SW480 (cell line): Measurements from ENCODE around the gene TIMM44.
"Not testable (repeated sequence)": the region's sequence is repeated elsewhere in the genome, so short reads cannot be mapped to it uniquely, and the experiment has no call there.

Experiments used
- DNase-seq: peaks from one replicate; pipeline ENCODE4 v3.0.0-alpha.2; 2016; ENCODE audit warnings: low spot score

The TIMM44 gene

GRCh38 chr19:7900401-7900870 is 43.0 kb downstream of the TIMM44 start:
- no peak for DNase-seq

GRCh38 chr19:7899751-7900378 is 43.6 kb downstream of the TIMM44 start:
- DNase-seq: no peak

- no peak for DNase-seq
Observed at GRCh38 chr19:7898967-7899366, 44.5 kb downstream of the TIMM44 start.

- no peak for DNase-seq
Observed at GRCh38 chr19:7897292-7897691, 46.2 kb downstream of the TIMM44 start.

- no peak for DNase-seq
Observed at GRCh38 chr19:7895565-7895964, 47.9 kb downstream of the TIMM44 start.

GRCh38 chr19:7894612-7895309 is 48.7 kb downstream of the TIMM44 start:
- no peak for DNase-seq

GRCh38 chr19:7893362-7894101 is 49.9 kb downstream of the TIMM44 start:
- not testable (repeated sequence) for DNase-seq

- DNase-seq: no peak
Observed at GRCh38 chr19:7888826-7889217, 54.6 kb downstream of the TIMM44 start.

GRCh38 chr19:7888145-7888825 is 55.2 kb downstream of the TIMM44 start, which contains the start of gene LRRC8E:
Gene LRRC8E (plus strand): TSS chr19:7888510. CDS start chr19:7895604, 7,094 bp downstream.
- DNase-seq: peak; percentile 63

- DNase-seq: no peak
Observed at GRCh38 chr19:7887408-7888144, 55.9 kb downstream of the TIMM44 start.

GRCh38 chr19:7885818-7886217 is 57.6 kb downstream of the TIMM44 start:
- no peak for DNase-seq

- DNase-seq: no peak
Observed at GRCh38 chr19:7883796-7884570, 59.5 kb downstream of the TIMM44 start.

GRCh38 chr19:7883105-7883504 is 60.4 kb downstream of the TIMM44 start:
- no peak for DNase-seq

GRCh38 chr19:7881910-7882309 is 61.6 kb downstream of the TIMM44 start:
- DNase-seq: no peak

- peak; percentile 52 for DNase-seq
Observed at GRCh38 chr19:7879836-7880235, 63.6 kb downstream of the TIMM44 start.

GRCh38 chr19:7879111-7879807 is 64.2 kb downstream of the TIMM44 start:
- DNase-seq: no peak

GRCh38 chr19:7877249-7877836 is 66.1 kb downstream of the TIMM44 start:
- DNase-seq: peak; percentile 65
